Measurements from ENCODE around the gene OR52I1.

The OR52I1 gene

GRCh38 chr11:4578624-4579023 is 15.2 kb upstream of the OR52I1 start:
- H3K4me3 ChIP-seq (ENCODE audit: low read length): no peak overlapping the region
- H3K9ac ChIP-seq (ENCODE audit: low read depth, low read length): no peak overlapping the region
- H3K9me3 ChIP-seq (ENCODE audit: insufficient read depth, low read depth, low read length): no peaks in the 10 kb centered on the region
- no peak overlapping the region for H3K27ac ChIP-seq (ENCODE audit: low read length)
- no peaks in the 10 kb centered on the region for H3K4me1 ChIP-seq (ENCODE audit: insufficient read depth, low read length)
- H3K36me3 ChIP-seq (ENCODE audit: insufficient read depth, low read depth, low read length): no peaks in the 10 kb centered on the region
- H3K27me3 ChIP-seq (ENCODE audit: insufficient read depth, low read length): no peaks in the 10 kb centered on the region

GRCh38 chr11:4580124-4580523 is 13.7 kb upstream of the OR52I1 start:
- Histone ChIP-seq H3K4me3 (ENCODE audit: low read length) (no peak overlapping the region), H3K27me3 (ENCODE audit: insufficient read depth, low read length) (no peaks in the 10 kb centered on the region; the same call in 1 of the 2 replicates), H3K4me1 (ENCODE audit: insufficient read depth, low read length) (no peaks in the 10 kb centered on the region), H3K9me3 (ENCODE audit: insufficient read depth, low read depth, low read length) (no peaks in the 10 kb centered on the region), H3K36me3 (ENCODE audit: insufficient read depth, low read depth, low read length) (no peaks in the 10 kb centered on the region), H3K9ac (ENCODE audit: low read depth, low read length) (no peak overlapping the region), H3K27ac (ENCODE audit: low read length) (no peak overlapping the region)

- no peak within 1 kb of the TSS for H3K27ac ChIP-seq (ENCODE audit: low read length)
- no peaks in the 10 kb centered on the region for H3K36me3 ChIP-seq (ENCODE audit: insufficient read depth, low read depth, low read length)
- H3K4me3 ChIP-seq (ENCODE audit: low read length): no peak within 1 kb of the TSS
- no peaks in the 10 kb centered on the region for H3K9me3 ChIP-seq (ENCODE audit: insufficient read depth, low read depth, low read length)
- H3K9ac ChIP-seq (ENCODE audit: low read depth, low read length): no peak within 1 kb of the TSS
- peaks cover 3% of the 10 kb centered on the region; the same call in 1 of the 2 replicates for H3K27me3 ChIP-seq (ENCODE audit: insufficient read depth, low read length)
- H3K4me1 ChIP-seq (ENCODE audit: insufficient read depth, low read length): no peaks in the 10 kb centered on the region
These were observed 12.4 kb upstream of the OR52I1 start, which contains the start of gene OR52I2 for GRCh38 chr11:4581443-4581842. Gene OR52I2 (plus strand): TSS chr11:4581743.

- Histone ChIP-seq H3K9me3 (ENCODE audit: insufficient read depth, low read depth, low read length) (no peaks in the 10 kb centered on the region), H3K4me1 (ENCODE audit: insufficient read depth, low read length) (no peaks in the 10 kb centered on the region), H3K9ac (ENCODE audit: low read depth, low read length) (no peak overlapping the region), H3K4me3 (ENCODE audit: low read length) (no peak overlapping the region), H3K36me3 (ENCODE audit: insufficient read depth, low read depth, low read length) (no peaks in the 10 kb centered on the region), H3K27ac (ENCODE audit: low read length) (no peak overlapping the region), H3K27me3 (ENCODE audit: insufficient read depth, low read length) (peaks cover 3% of the 10 kb centered on the region; the same call in 1 of the 2 replicates)
These were observed 4.8 kb upstream of the OR52I1 start for GRCh38 chr11:4589017-4589416.

- peaks cover 4% of the 10 kb centered on the region for H3K36me3 ChIP-seq (ENCODE audit: insufficient read depth, low read depth, low read length)
These were observed 11.2 kb downstream of the OR52I1 start for GRCh38 chr11:4605057-4605456.

GRCh38 chr11:4606231-4607015 is 12.6 kb downstream of the OR52I1 start:
- H3K9me3 ChIP-seq (ENCODE audit: insufficient read depth, low read depth, low read length): no peaks in the 10 kb centered on the region
- H3K4me3 ChIP-seq (ENCODE audit: low read length): peak overlapping the region; percentile 74; the same call in 1 of the 2 replicates
- H3K36me3 ChIP-seq (ENCODE audit: insufficient read depth, low read depth, low read length): no peaks in the 10 kb centered on the region; the same call in 1 of the 2 replicates
- no peaks in the 10 kb centered on the region for H3K4me1 ChIP-seq (ENCODE audit: insufficient read depth, low read length)
- no peaks in the 10 kb centered on the region for H3K27me3 ChIP-seq (ENCODE audit: insufficient read depth, low read length)
- H3K27ac ChIP-seq (ENCODE audit: low read length): no peak overlapping the region
- H3K9ac ChIP-seq (ENCODE audit: low read depth, low read length): peak overlapping the region; percentile 84; the same call in 1 of the 2 replicates

More at GRCh38 chr11:4605057-4605456, 11.2 kb downstream of the OR52I1 start:
- no peak overlapping the region for H3K27ac ChIP-seq (ENCODE audit: low read length)
- H3K27me3 ChIP-seq (ENCODE audit: insufficient read depth, low read length): no peaks in the 10 kb centered on the region
- H3K4me1 ChIP-seq (ENCODE audit: insufficient read depth, low read length): no peaks in the 10 kb centered on the region
- H3K9me3 ChIP-seq (ENCODE audit: insufficient read depth, low read depth, low read length): no peaks in the 10 kb centered on the region
- no peak overlapping the region for H3K9ac ChIP-seq (ENCODE audit: low read depth, low read length)
- no peak overlapping the region for H3K4me3 ChIP-seq (ENCODE audit: low read length)

GRCh38 chr11:4607096-4607495 is 13.3 kb downstream of the OR52I1 start:
- H3K27ac ChIP-seq (ENCODE audit: low read length): no peak overlapping the region
- peak overlapping the region; percentile 74 for H3K4me3 ChIP-seq (ENCODE audit: low read length)
- H3K4me1 ChIP-seq (ENCODE audit: insufficient read depth, low read length): no peaks in the 10 kb centered on the region
- H3K9me3 ChIP-seq (ENCODE audit: insufficient read depth, low read depth, low read length): no peaks in the 10 kb centered on the region
- H3K9ac ChIP-seq (ENCODE audit: low read depth, low read length): peak overlapping the region; percentile 84; the same call in 1 of the 2 replicates
- no peaks in the 10 kb centered on the region for H3K27me3 ChIP-seq (ENCODE audit: insufficient read depth, low read length)
- H3K36me3 ChIP-seq (ENCODE audit: insufficient read depth, low read depth, low read length): no peaks in the 10 kb centered on the region

GRCh38 chr11:4607781-4608666 is 14.2 kb downstream of the OR52I1 start, which contains the start of gene TRIM68:
Gene TRIM68 (minus strand): TSS chr11:4608231. CDS start chr11:4605504, 2,727 bp downstream.
- Histone ChIP-seq H3K4me1 (ENCODE audit: insufficient read depth, low read length) (no peaks in the 10 kb centered on the region), H3K9ac (ENCODE audit: low read depth, low read length) (peak within 1 kb of the TSS; percentile 84; the same call in 1 of the 2 replicates), H3K36me3 (ENCODE audit: insufficient read depth, low read depth, low read length) (no peaks in the 10 kb centered on the region), H3K4me3 (ENCODE audit: low read length) (peak within 1 kb of the TSS; percentile 74), H3K9me3 (ENCODE audit: insufficient read depth, low read depth, low read length) (no peaks in the 10 kb centered on the region), H3K27me3 (ENCODE audit: insufficient read depth, low read length) (no peaks in the 10 kb centered on the region), H3K27ac (ENCODE audit: low read length) (no peak within 1 kb of the TSS)

- H3K27me3 ChIP-seq (ENCODE audit: insufficient read depth, low read length): no peaks in the 10 kb centered on the region
- H3K9me3 ChIP-seq (ENCODE audit: insufficient read depth, low read depth, low read length): no peaks in the 10 kb centered on the region
- no peak overlapping the region for H3K4me3 ChIP-seq (ENCODE audit: low read length)
- no peak overlapping the region for H3K9ac ChIP-seq (ENCODE audit: low read depth, low read length)
- no peaks in the 10 kb centered on the region for H3K4me1 ChIP-seq (ENCODE audit: insufficient read depth, low read length)
- no peak overlapping the region for H3K27ac ChIP-seq (ENCODE audit: low read length)
- no peaks in the 10 kb centered on the region for H3K36me3 ChIP-seq (ENCODE audit: insufficient read depth, low read depth, low read length)
These were observed 16.6 kb downstream of the OR52I1 start for GRCh38 chr11:4610258-4610935.

GRCh38 chr11:4611986-4612385 is 18.1 kb downstream of the OR52I1 start:
- Histone ChIP-seq H3K4me3 (ENCODE audit: low read length) (no peak overlapping the region), H3K9ac (ENCODE audit: low read depth, low read length) (no peak overlapping the region), H3K36me3 (ENCODE audit: insufficient read depth, low read depth, low read length) (no peaks in the 10 kb centered on the region), H3K4me1 (ENCODE audit: insufficient read depth, low read length) (no peaks in the 10 kb centered on the region), H3K27ac (ENCODE audit: low read length) (no peak overlapping the region), H3K27me3 (ENCODE audit: insufficient read depth, low read length) (no peaks in the 10 kb centered on the region), H3K9me3 (ENCODE audit: insufficient read depth, low read depth, low read length) (no peaks in the 10 kb centered on the region)

- Histone ChIP-seq H3K9ac (ENCODE audit: low read depth, low read length) (no peak overlapping the region), H3K27me3 (ENCODE audit: insufficient read depth, low read length) (no peaks in the 10 kb centered on the region), H3K4me1 (ENCODE audit: insufficient read depth, low read length) (no peaks in the 10 kb centered on the region), H3K4me3 (ENCODE audit: low read length) (no peak overlapping the region), H3K36me3 (ENCODE audit: insufficient read depth, low read depth, low read length) (no peaks in the 10 kb centered on the region), H3K27ac (ENCODE audit: low read length) (no peak overlapping the region), H3K9me3 (ENCODE audit: insufficient read depth, low read depth, low read length) (no peaks in the 10 kb centered on the region)
These were observed 22.1 kb downstream of the OR52I1 start for GRCh38 chr11:4615856-4616444.

All from iPS-20b (cell line).